ENCODE measurements around the gene BORCS6.
"Not testable (repeated sequence)": the region's sequence is repeated elsewhere in the genome, so short reads cannot be mapped to it uniquely, and the experiment has no call there.

The BORCS6 gene

GRCh38 chr17:8221663-8222379 lies 31.8 kb upstream of the BORCS6 start:
- TF ChIP-seq CTCF (IDR thresholded peaks at IDR 0.05; ENCODE audit: low read depth, low read length) = no peak
- DNase-seq (ENCODE audit: extremely low read depth, low read depth) = peak; percentile 80

GRCh38 chr17:8220783-8221662 lies 31.0 kb upstream of the BORCS6 start:
- peak; percentile 83 for DNase-seq (ENCODE audit: extremely low read depth, low read depth)
- no peak; the same call in 1 of the 2 replicates for TF ChIP-seq CTCF (IDR thresholded peaks at IDR 0.05; ENCODE audit: low read depth, low read length)

GRCh38 chr17:8214000-8214399 lies 24.0 kb upstream of the BORCS6 start:
- not testable (repeated sequence) for DNase-seq (ENCODE audit: extremely low read depth, low read depth)

GRCh38 chr17:8212312-8213180 lies 22.6 kb upstream of the BORCS6 start:
- DNase-seq (ENCODE audit: extremely low read depth, low read depth) = no peak
- no peak for TF ChIP-seq CTCF (IDR thresholded peaks at IDR 0.05; ENCODE audit: low read depth, low read length)

- no peak for DNase-seq (ENCODE audit: extremely low read depth, low read depth)
- no peak for TF ChIP-seq CTCF (IDR thresholded peaks at IDR 0.05; ENCODE audit: low read depth, low read length)
Measured at GRCh38 chr17:8210761-8211458, 20.9 kb upstream of the BORCS6 start.

- DNase-seq (ENCODE audit: extremely low read depth, low read depth) = peak; percentile 93
- TF ChIP-seq CTCF (IDR thresholded peaks at IDR 0.05; ENCODE audit: low read depth, low read length) = no peak
Measured at GRCh38 chr17:8209907-8210760, 20.2 kb upstream of the BORCS6 start, which contains the start of gene AURKB. TSS of gene AURKB (minus strand) at chr17:8210575. CDS start at chr17:8210224, 351 bp downstream.

Data from AG09319 (cell line).